NCI-H446 treated with DMSO at 0.1 percent for 48 hours (cell line): ENCODE results near the gene RPLP2.

ENCODE experiments used
- DNase-seq: peaks from one replicate; lab custom pipeline; 2025; lab: John Stamatoyannopoulos, UW

RPLP2 gene

DNA sequence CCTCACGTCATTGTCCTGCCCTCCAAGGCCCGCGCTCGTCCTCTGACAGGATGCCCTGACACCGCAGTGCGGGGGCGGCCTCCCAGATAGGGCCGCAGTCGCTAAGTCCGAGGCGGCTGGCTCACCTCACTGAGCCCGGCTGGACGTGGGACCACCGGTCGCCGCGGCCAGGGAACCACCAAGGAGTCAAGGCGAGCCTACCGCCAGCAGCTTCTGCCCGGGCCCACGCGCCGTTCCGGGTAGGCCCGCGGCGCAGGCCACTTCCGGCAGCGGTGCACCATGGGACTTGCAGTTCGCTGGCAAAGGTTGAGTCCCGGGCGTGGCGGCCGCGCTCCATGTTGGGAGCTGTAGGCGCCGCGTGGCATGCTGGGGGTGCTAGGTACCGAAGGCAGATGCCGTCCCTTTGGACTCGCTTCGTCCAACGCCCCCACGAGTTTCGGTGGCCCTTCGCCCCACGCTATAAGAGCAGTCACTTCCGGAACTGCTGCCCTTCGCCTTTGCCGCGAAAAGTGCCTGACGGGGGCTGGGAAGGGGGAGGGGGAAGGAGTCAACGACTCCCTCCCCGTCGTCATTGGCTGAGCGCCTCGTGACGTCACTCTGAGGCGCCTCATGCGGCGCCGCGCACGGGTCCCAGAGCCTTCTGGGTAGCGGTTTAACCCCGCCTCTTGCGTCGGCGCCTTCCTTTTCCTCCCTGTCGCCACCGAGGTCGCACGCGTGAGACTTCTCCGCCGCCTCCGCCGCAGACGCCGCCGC is at the start of gene RPLP2:
TSS of gene RPLP2 (plus strand) at position 681 of the 753 bp plus-strand sequence. CDS start 268 bp downstream, outside the sequence.
- DNase-seq = peak; percentile 94

DNA sequence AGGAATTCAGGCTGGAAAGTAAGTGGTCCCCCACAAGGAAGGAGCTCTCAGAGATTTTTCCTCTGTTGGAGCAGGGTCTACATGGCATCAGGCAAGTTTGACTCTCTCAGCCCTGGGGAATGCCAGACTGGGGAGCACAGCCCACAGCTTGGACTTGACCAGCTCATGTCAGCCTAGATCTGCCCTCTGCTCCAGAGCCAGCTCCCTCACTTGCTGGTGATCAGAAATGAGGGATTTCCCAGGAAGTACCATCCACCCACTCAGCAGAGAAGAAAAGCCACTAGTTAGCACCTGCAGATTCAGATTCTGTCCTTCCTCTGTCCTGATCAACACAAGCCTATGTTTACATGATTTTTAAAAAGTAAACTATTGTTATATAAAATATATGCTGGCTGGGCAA is 49.5 kb upstream of the RPLP2 start:
- DNase-seq = no peak

DNA sequence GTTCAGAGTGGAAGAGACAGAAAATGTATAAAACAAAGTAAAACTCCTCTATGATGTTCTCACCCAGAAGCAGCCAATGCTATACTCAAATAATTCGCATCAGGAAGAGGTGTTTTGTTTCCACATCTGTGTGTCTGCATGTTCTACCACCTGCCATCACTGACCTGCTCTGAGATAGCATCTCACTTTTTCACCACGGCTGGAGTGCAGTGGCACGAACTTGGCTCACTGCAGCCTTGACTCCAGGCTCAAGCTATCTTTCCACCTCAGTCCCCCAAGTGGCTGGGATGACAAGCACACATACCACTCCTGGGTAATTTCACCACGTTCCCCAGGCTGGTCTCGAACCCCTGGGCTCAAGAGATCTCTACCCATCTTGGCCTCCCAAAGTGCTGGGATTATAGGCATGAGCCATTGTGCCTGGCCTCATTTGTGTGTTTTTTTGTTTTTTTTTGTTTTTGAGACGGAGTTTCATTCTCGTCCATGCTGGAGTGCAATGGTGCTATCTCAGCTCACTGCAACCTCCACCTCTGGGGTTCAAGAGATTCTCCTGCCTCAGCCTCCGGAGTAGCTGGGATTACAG is 48.1 kb upstream of the RPLP2 start:
- no peak for DNase-seq

DNA sequence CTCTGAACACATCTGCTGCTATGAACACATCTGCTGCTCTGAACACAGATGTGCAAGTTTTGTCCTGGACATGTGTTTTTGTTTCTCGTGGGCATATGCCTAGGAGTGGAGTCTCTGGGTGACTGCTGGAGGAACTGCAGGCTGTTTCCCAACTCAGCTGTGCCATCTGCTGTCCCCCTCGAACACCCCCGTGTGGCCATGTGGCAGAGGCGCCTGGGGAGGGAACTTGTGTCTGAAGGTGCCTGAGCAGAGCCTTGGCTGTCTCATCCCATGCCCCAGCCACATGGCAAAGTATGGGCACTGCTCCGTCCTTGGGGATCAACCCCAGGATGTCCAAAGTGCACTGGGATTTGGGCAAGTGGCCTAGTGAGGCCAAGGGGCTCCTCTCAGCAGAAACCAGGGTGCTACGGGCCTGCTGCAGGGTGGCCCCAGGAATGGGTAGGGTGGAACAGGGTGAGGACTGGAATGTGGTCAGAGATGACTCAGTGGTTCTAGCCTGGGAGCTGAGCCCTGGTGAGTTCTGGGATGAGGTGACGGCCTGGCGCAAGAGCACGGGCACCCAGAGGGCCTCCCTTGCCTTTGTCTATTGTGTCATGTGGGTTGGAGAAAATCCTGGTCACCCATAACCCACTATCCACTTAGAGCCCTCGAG is 47.2 kb upstream of the RPLP2 start:
- no peak for DNase-seq

DNA sequence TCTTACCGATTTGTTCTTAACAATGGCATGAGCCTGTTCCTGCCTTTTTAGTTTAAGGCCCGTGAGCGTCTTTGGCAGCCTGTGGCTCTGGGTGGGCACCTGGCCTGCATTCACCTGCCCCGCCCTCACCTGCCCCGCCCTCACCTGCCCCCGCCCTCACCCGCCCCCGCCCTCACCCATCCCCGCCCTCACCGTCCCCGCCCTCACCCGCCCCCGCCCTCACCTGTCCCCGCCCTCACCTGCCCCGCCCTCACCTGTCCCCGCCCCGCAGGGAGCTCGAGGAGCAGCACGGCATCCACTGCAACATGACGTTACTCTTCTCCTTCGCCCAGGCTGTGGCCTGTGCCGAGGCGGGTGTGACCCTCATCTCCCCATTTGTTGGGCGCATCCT is 46.7 kb upstream of the RPLP2 start:
- no peak for DNase-seq

DNA sequence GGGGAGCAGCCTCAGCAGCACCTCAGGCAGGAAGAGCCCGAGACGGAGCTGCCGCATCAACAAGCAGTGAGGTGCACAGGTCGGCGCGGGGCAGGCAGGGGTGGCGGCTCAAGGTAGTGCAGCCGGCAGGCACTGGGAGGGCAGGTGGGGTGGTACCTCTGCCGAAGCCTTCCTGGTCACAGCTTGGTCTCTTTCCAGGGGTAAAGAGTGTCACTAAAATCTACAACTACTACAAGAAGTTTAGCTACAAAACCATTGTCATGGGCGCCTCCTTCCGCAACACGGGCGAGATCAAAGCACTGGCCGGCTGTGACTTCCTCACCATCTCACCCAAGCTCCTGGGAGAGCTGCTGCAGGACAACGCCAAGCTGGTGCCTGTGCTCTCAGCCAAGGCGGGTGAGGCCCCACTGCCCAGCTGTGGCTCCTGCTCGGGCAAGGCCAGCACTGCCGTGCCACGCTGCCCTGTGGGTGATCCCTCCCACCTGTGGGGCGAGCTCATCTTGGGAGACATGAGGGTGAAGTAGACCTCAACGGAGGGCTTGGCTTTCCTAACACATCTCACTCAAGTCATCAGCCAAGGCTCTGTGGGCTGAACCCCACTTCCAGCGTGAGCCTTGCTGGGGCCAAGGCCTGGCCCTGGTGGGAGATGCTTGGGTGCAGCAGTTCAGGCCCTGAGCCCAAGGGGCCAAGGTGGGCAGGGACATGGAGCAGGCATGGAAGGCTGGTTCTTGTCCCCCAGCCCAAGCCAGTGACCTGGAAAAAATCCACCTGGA is 46.0 kb upstream of the RPLP2 start:
- no peak for DNase-seq

DNA sequence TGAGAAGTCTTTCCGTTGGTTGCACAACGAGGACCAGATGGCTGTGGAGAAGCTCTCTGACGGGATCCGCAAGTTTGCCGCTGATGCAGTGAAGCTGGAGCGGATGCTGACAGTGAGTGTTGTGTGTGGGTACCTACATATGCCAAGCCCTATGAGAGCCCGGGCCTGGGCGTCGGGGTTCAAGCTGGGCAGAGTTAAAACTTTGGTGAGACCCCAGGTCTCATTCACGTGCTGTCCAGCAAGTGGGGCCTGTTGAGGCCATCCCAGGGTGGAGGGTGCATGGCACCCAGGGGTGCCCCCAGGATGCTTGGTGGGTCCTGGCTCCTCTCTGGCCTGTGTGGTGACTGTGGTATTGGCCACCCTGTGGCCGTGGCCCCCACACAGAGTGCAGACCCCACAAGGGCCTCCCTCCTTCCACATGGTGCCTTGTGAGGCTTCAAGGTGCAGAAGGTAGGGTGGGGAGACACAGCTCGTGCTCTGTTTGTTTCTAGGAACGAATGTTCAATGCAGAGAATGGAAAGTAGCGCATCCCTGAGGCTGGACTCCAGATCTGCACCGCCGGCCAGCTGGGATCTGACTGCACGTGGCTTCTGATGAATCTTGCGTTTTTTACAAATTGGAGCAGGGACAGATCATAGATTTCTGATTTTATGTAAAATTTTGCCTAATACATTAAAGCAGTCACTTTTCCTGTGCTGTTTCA is 45.3 kb upstream of the RPLP2 start:
- no peak for DNase-seq

DNA sequence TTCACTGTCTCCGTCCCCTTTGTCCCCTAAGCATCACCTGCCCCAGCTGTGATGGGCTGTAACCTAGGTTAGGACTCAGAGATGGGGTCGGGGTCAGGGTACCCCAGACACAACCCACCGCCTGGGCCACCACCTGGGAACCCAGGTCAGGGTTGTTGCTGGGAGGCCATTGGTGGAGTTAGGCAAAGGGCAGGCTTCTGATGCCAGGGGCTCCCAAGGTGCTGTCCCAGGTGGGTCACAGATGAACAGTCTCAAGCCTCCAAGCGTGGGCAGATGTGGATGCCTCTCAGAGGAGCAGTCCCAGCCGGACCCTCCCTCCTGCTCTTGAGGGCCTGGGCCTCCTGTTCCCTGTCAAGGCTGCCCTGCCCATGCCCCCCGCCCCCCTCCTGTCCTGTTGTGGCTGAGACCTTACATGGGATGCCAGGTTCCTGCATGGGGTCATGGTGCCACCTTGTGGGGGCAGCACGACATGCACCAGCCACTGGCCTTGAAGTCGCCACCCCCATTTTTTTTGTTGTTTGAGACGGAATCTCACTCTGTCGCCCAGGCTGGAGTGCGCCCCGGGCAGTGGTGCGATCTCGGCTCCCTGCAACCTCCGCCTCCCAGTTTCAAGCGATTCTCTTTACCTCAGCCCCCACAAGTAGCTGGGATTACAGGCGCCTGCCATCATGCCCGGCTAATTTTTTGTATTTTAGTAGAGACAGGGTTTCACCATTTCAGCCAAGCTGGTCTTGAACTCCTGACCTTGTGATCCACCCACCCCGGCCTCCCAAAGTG is 44.6 kb upstream of the RPLP2 start:
- DNase-seq = no peak

DNA sequence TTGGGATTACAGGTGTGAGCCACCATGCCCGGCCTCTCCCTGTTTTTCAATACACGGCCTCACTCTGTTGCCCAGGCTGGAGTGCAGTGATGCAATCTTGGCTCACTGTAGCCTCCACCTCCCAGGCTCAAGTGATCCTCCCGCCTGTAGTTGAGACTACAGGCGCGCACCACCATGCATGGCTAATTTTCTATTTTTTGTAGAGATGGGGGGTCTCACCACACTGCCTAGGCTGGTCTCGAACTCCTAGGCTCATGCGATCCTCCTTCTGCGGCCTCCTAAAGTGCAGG is 44.0 kb upstream of the RPLP2 start:
- DNase-seq = no peak

DNA sequence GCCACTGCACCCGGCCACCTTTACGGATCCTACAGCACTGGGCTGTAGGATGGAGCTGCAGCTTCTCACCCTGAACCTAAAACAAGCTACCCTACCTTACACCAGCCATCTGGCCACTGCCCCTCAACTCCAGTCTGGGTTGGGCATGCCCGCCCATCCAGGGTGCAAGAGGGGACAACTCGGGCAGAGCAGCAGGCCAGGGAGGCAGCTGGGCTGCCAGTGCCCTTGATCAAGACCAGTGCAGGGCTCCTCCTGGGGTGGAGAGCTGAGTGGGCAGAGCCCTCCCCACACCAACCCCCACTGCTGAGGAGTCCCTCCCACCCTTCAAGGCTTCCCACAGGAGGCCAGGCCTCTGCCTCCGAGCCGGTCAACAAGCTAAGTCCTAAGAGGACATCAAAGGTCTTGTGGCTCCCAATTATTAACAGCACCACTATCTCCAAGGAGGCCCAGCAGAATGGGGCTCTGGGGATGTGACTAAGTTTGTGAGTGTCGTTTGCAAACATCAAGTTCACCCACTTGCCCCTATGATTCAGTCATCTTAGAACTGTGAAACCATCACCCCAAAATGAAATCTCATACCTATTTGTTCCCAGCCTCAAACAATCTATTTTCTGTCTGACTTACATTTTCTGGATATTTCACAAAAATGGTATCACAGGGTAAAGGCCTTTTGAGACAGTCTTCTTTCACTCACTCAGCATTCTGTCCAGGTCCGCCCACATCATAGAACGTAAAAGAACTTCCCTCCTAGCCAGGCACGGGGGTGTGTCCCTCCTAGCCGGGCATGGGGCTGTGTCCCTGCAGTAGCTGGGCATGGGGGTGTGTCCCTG is 43.4 kb upstream of the RPLP2 start:
- no peak for DNase-seq

DNA sequence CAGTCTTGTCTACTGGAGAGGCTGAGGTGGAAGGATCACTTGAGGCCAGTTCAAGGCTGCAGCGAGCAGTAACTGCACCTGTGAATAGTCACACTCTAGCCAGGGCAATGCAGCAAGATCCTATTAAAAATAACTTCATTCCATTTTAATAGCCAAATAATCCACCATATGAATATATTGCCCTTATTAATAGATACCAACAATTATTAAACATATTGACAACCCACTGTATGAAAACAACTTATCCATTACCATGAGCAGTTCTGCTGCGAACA is 42.9 kb upstream of the RPLP2 start:
- no peak for DNase-seq

DNA sequence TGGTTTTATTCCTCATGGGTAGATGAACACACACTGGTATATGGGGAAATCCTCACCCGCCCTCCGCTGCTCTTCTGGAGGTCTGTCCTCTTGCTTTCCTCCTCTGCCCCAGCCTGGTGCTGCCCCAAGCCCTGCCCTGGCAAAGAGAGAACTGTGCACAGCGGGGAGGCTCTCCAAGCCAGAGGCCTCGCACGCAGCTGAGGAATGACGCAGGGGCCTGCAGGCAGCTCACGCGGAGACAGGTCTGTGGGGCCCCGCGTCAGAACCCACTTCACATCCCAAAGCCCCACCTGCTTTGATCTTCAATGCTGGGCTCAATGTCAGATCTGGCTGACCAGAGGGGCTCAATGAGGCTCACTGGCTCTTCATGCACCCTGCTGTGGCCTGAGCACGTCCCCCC is 42.5 kb upstream of the RPLP2 start:
- DNase-seq = no peak

DNA sequence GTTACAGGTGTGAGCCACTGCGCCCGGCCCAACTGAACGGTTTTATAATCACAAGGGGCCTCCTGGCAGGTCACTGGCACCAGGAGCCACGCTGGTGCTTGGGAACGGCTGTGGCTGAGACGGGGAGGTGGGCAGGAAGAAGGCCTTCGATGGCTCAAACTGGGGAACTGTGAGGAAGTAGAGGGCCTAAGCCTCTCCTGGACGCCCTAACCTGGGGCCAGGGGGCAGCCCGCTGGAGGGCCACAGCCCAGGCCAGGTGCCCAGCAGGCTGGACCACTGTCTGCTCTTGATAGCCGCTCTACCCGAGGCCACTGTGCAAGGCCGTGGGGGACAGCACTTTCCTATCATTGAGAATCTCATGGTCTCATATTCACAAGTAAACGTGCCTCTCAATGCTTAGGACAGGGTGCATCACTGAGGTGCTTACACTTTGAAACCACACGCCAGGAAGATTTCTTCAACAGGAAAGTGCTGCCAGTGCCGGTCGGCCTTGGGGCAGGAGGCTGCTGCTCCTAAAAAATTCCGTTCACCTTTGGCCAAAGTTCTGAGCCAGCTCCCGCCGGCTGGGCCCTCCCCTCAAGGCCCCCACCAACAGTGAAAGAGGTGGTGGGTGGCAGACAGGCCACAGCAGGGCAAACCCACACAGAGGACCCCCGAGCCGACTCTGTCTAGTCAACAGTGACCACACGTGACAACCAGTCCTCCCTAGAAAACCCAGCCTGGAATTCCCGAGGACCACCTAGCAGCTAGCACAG is 39.7 kb upstream of the RPLP2 start:
- DNase-seq = no peak

DNA sequence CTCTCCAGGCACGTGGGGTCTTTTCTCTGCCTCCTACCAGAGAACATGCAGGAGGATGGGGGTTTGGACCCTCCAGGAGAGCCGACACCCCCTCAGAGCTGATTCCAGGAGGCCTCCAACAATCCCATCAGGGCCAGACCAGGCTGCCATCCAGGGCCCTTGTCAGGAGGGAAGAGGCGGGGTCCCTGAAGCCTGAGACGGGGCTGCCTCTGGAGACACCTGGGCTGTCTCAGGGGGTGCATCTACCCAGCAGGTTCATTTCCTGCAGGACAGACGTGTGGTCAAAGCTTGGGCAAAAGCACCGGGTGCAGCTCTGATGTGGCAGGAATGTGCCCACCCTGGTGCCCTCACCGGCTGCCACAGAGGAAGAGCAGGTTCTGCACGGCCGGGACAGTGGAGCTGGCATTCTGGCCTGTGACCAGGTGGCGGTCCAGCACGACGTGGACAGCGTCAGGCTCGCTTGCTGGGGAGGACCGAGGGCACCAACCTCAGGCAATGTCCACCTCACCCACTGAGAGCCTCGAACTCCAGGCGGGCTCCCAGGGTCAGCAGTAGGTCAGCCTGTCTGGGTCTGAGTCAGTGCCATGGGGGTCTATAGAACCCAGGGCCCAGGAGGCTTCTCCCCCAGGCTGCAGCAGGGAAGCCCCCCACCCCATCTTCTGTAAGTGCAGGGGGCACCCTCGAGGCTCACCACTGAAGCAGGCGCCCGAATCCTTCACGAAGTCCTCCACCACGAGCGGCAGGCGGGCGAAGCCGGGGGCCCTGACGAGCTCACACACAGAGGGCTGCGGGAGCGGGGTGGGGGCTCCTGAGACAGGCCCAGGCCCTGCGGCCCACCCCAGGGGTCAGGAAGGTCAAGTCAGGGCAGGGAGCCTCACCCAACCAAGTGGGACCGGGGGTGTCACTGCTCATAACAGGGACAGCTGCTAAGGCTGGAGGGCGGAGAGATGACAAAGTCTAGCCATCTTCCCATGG is 38.8 kb upstream of the RPLP2 start:
- DNase-seq = no peak

DNA sequence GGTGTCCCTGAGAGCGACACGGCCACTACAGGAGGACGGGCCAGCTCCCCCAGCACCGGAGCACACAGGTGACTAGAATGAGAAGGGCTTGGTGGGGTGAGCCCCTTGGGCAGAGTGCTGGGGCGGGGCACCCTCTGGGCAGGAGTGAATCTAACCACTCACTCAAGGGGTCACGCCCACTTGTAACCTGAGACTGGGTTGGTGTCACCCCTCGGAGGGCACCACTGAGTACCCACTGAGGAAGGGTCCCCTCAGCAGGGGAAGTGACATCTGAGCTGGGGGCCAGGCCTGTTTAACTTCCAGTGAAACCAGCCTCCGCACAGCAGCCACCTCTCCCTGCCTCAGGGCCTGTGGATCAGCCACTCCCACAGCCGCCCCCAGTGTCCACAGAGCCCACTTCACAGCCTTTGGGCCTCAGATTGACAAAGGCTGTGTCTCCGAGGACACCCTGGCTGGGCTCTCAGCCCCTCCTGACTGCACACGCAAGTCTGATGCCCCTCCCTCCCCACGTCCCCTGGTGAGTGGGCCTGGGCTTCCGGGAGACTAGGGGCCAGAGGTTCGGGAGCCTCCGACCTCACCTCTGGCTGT is 38.1 kb upstream of the RPLP2 start:
- DNase-seq = no peak

DNA sequence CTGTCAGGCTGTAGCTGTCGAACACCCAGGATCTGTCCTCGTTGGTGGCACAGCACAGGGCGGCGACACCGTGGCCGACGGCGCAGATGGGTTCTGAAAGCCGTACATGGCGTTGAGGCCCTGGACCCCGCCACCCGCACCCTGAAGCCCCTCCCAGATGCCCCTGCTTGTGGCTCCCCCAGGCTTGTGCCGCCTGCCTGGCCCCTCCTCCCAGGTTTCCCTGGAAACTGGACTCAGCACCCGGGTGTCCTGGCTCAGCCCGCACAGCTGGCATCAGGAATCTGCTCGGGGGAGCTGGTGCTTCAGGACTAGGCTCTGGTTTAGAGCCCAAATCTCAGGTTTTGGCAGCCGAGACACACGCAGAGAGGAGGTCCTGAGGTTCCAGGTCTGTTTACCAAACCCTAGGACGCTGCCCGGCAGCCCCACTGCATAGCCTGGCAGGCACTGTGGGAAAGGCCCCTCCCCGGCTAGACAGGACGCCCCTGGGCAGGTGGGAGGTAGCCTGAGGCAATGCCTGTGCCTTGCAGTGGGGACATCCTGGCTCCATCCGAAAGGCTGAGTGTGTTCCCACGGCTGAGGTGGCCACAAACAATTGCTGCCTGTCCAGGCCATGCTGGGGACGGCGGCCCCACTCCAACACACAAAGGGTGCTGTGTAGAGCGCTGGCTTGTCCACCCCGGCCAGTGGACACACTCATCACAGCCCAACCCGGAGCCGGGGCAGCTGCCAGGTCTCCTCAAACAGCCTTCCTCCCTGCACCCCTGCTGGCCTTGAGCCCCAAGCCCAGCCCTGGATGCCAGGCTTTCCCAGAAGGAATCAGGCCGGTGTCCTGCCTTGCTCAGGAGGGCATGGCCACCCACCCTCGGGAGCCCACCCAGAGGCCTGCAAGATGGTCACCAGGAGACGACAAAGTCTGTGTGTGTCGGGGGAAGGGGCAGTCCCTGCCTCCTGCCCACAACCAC is 37.1 kb upstream of the RPLP2 start:
- no peak for DNase-seq

DNA sequence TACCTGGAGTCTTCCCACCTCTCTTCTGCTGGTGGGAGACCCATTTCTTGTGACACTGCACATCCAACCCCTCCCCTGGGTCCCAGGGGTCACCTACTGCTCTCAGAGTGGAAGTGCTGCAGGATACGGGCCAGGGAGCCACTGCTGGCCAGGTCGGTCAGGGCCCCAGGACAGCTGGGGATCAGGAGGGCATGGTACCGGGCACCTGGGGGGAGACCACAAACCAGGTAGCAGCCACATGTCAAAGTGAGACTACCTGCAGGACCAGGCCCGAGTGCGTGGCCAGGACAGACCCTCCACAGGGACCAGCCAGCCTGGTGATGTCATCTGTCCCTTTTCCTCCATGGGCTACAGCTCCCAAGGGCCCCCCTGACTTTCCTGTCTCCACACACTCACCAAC is 36.3 kb upstream of the RPLP2 start:
- no peak for DNase-seq
